ENCODE measurements around the gene SCN1A. TPM values are rescaled to one million over a fixed set of nuclear protein-coding genes. Genes with fewer than 3 reads are reported as not detected.

SCN1A gene
- not detected in 2 replicates for total RNA-seq

DNA sequence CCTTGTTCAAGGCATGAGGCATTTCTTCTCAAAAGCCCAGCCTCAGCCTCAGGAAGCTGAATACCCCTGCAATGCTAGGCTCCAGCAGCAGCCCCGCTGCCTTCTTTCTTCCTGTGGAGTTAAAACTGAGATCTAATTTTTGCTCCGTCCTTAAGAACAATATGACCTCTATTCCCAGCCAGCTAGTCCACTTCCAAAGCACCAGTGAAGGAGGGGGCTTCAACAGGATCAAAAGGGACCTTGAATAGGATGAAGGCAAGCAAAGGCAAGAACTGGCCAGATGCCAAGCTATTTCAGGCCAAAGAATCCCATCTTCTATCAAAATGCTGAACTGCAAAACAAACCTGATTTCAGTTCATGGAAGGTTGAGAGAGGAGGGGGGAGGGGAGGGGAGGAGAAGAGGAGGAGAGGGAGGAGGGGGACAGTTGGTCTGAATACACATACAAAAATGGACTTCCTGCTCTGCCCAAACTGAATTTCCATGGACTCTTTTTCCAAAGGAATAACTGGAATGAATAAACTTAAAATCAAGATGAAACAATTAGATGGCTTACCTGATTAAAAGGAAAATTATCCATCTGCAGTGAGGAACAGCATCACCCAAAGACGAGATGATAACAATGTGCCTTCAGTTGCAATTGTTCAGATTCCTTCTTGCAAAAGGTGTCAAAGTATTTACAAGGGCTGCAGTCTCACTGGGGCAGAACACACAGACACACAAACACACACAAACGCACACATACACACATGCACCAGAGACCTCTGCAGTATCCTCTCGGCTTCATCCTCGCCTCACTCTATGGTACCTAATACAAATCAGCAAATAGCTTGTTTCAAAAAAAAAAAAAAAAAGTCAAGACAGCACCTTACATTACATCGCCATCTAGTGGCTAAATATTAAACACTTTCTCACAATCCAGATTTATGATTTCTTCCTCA is at the start of gene SCN1A:
SCN1A (minus strand) TSS at position 804 of the 939 bp plus-strand sequence. CDS start 54,399 bp downstream, outside the sequence.
- no peak within 1 kb of the TSS for H3K4me3 ChIP-seq (ENCODE audit: low read depth, low read length)
- DNase-seq (ENCODE audit: low read depth) = no peak
- TF ChIP-seq, protein P1, sequence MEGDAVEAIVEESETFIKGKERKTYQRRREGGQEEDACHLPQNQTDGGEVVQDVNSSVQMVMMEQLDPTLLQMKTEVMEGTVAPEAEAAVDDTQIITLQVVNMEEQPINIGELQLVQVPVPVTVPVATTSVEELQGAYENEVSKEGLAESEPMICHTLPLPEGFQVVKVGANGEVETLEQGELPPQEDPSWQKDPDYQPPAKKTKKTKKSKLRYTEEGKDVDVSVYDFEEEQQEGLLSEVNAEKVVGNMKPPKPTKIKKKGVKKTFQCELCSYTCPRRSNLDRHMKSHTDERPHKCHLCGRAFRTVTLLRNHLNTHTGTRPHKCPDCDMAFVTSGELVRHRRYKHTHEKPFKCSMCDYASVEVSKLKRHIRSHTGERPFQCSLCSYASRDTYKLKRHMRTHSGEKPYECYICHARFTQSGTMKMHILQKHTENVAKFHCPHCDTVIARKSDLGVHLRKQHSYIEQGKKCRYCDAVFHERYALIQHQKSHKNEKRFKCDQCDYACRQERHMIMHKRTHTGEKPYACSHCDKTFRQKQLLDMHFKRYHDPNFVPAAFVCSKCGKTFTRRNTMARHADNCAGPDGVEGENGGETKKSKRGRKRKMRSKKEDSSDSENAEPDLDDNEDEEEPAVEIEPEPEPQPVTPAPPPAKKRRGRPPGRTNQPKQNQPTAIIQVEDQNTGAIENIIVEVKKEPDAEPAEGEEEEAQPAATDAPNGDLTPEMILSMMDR (conservative IDR thresholded peaks at IDR 0.05; ENCODE audit: low read depth, low read length) = peak; percentile 60

DNA sequence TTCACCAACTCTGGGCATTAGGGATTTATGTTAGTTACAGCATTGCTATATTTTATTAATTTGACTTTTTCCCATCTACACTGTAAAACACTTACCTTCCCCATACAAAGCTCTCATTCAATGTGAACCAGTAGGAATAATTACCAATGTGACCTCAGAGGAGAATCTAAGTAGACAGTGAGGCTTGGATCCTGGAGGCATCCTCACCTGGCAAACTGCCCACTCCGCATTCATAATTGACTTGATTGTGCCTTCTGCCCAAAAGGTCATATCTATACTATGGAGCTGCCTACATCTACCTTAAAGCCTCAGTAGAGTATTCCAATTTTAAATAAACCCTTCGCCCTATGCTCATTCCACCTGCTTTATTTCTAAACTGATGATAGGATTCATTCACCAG is 45.4 kb upstream of the SCN1A start:
- TF ChIP-seq, protein P1 (conservative IDR thresholded peaks at IDR 0.05; ENCODE audit: low read depth, low read length) = no peak
- no peak for DNase-seq (ENCODE audit: low read depth)
- no peak overlapping the region for H3K4me3 ChIP-seq (ENCODE audit: low read depth, low read length)

DNA sequence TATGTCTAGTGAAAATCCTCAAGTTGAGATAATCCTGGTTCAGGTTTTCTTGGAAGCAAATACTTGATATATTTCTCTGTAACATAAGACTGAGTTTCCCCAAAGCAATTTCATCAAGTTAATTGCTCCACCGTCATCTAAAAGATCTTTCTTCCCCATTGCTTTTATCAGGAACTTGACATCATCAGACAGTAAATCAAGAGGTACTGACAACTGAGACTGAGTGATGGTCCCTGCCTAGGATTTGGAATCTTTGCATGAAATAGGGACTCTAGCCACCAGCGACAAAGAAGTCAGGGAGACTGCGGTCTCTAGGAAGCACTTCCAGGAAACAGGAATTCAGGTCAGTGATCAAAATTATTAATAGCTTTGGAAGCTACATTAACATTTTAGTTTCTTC is 43.4 kb upstream of the SCN1A start:
- DNase-seq (ENCODE audit: low read depth) = no peak
- no peak overlapping the region for H3K4me3 ChIP-seq (ENCODE audit: low read depth, low read length)
- TF ChIP-seq, protein P1 (conservative IDR thresholded peaks at IDR 0.05; ENCODE audit: low read depth, low read length) = no peak

DNA sequence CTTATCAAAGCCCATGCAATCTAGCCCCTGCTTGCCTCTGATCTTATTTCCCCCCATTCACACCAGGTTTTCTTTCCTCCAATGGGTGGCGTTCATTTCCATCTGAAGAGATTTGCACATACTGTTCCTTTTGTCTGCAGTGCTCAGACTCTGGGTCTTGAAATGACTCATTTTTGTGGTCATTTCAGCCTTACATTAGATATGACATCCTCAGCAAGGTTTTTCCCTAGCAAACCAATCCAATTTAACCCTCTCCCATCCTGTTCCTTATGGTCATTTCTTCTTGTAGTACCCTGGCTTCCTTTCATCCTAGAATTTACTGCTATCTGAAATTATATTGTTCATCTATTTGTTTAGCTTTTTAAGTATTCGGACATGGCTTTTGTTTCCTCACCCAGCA is 42.5 kb upstream of the SCN1A start:
- TF ChIP-seq, protein P1 (conservative IDR thresholded peaks at IDR 0.05; ENCODE audit: low read depth, low read length) = no peak
- DNase-seq (ENCODE audit: low read depth) = no peak
- no peak overlapping the region for H3K4me3 ChIP-seq (ENCODE audit: low read depth, low read length)

DNA sequence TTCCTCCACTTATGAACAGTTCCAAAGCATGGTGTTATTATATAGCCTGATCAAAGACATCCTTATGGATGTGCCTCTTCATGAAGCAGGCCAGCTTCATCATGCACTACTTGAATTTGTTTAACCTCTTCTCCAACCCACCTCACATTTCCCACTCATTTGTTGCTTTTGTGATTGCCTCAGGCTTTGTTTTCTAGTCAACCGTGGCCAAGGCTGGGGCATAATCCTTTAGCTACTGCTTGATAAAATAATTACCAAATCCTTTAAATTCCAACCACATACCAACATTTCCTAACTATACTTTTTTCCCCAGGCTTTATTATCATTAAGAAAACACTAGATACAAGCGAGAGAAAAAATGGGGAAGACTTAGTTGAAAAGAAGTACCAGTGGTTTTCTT is 39.6 kb upstream of the SCN1A start:
- no peak overlapping the region for H3K4me3 ChIP-seq (ENCODE audit: low read depth, low read length)
- DNase-seq (ENCODE audit: low read depth) = peak; percentile 45
- TF ChIP-seq, protein P1 (conservative IDR thresholded peaks at IDR 0.05; ENCODE audit: low read depth, low read length) = no peak

DNA sequence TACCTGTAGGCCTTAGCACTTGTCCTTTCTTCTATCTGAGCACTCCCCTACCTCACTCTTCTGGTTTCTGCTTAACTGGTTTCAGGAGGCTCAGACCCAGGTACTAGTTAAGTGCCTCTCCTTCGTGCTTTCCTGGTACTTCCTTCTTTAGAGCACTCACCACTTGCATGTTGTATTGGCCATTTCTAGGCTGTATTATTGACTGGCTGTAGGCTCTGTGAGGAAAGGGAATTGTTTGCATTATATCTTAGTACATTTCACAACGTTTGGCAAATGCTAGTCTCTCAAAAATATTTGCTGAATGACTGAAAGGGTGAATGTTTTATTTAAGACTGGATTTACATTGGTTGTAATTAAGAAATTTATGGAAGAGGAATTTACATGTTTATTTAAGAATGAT is 36.0 kb upstream of the SCN1A start:
- DNase-seq (ENCODE audit: low read depth) = no peak
- no peak overlapping the region for H3K4me3 ChIP-seq (ENCODE audit: low read depth, low read length)
- TF ChIP-seq, protein P1 (conservative IDR thresholded peaks at IDR 0.05; ENCODE audit: low read depth, low read length) = no peak
